ENCODE data around the gene RIMBP2.

The RIMBP2 gene

GRCh38 chr12:130419116-130419515 lies 297.0 kb downstream of the RIMBP2 start:
- Histone ChIP-seq H3K27me3 (ENCODE audit: insufficient read depth, low read length) (no peaks in the 10 kb centered on the region), H3K79me2 (ENCODE audit: insufficient read depth, low read length) (no peaks in the 10 kb centered on the region), H3K4me1 (ENCODE audit: insufficient read depth, low read length, severe bottlenecking) (no peaks in the 10 kb centered on the region), H3K4me3 (ENCODE audit: low read depth, low read length, poor library complexity, severe bottlenecking) (no peak overlapping the region), H2AFZ (ENCODE audit: low read length) (no peak overlapping the region), H4K20me1 (ENCODE audit: insufficient read depth, low read length) (no peaks in the 10 kb centered on the region), H3K9ac (ENCODE audit: low read length) (no peak overlapping the region), H3K4me2 (ENCODE audit: low read length) (no peak overlapping the region), H3F3A (ENCODE audit: insufficient read depth, low read length) (no peaks in the 10 kb centered on the region), H3K9me3 (ENCODE audit: low read length) (no peaks in the 10 kb centered on the region), H3K27ac (ENCODE audit: low read depth, low read length, poor library complexity, severe bottlenecking) (no peak overlapping the region), H3K36me3 (ENCODE audit: insufficient read depth, low read length) (no peaks in the 10 kb centered on the region), H3K9me2 (ENCODE audit: low read depth, low read length) (no peaks in the 10 kb centered on the region)
- TF ChIP-seq EZH2 (IDR thresholded peaks at IDR 0.05; ENCODE audit: borderline replicate concordance, low read length) (no peak), CTCF (IDR thresholded peaks at IDR 0.05; ENCODE audit: low read length) (no peak)

GRCh38 chr12:130418251-130418650 lies 297.8 kb downstream of the RIMBP2 start:
- Histone ChIP-seq H3K4me2 (ENCODE audit: low read length) (no peak overlapping the region), H2AFZ (ENCODE audit: low read length) (no peak overlapping the region), H3K9ac (ENCODE audit: low read length) (no peak overlapping the region), H3K9me3 (ENCODE audit: low read length) (no peaks in the 10 kb centered on the region), H3K79me2 (ENCODE audit: insufficient read depth, low read length) (no peaks in the 10 kb centered on the region), H3K4me1 (ENCODE audit: insufficient read depth, low read length, severe bottlenecking) (no peaks in the 10 kb centered on the region), H3F3A (ENCODE audit: insufficient read depth, low read length) (no peaks in the 10 kb centered on the region), H3K4me3 (ENCODE audit: low read depth, low read length, poor library complexity, severe bottlenecking) (no peak overlapping the region), H3K27me3 (ENCODE audit: insufficient read depth, low read length) (no peaks in the 10 kb centered on the region), H3K27ac (ENCODE audit: low read depth, low read length, poor library complexity, severe bottlenecking) (no peak overlapping the region), H3K9me2 (ENCODE audit: low read depth, low read length) (no peaks in the 10 kb centered on the region), H4K20me1 (ENCODE audit: insufficient read depth, low read length) (no peaks in the 10 kb centered on the region), H3K36me3 (ENCODE audit: insufficient read depth, low read length) (no peaks in the 10 kb centered on the region)
- TF ChIP-seq EZH2 (IDR thresholded peaks at IDR 0.05; ENCODE audit: borderline replicate concordance, low read length) (no peak), CTCF (IDR thresholded peaks at IDR 0.05; ENCODE audit: low read length) (no peak)

GRCh38 chr12:130414381-130414780 lies 301.7 kb downstream of the RIMBP2 start:
- Histone ChIP-seq H3K27ac (ENCODE audit: low read depth, low read length, poor library complexity, severe bottlenecking) (no peak overlapping the region), H3K9me3 (ENCODE audit: low read length) (no peaks in the 10 kb centered on the region), H3K27me3 (ENCODE audit: insufficient read depth, low read length) (no peaks in the 10 kb centered on the region), H3K4me3 (ENCODE audit: low read depth, low read length, poor library complexity, severe bottlenecking) (no peak overlapping the region), H3K9ac (ENCODE audit: low read length) (no peak overlapping the region), H4K20me1 (ENCODE audit: insufficient read depth, low read length) (no peaks in the 10 kb centered on the region), H3K4me2 (ENCODE audit: low read length) (no peak overlapping the region), H3F3A (ENCODE audit: insufficient read depth, low read length) (no peaks in the 10 kb centered on the region), H3K4me1 (ENCODE audit: insufficient read depth, low read length, severe bottlenecking) (no peaks in the 10 kb centered on the region), H2AFZ (ENCODE audit: low read length) (no peak overlapping the region), H3K9me2 (ENCODE audit: low read depth, low read length) (no peaks in the 10 kb centered on the region), H3K36me3 (ENCODE audit: insufficient read depth, low read length) (no peaks in the 10 kb centered on the region), H3K79me2 (ENCODE audit: insufficient read depth, low read length) (no peaks in the 10 kb centered on the region)
- TF ChIP-seq EZH2 (IDR thresholded peaks at IDR 0.05; ENCODE audit: borderline replicate concordance, low read length) (no peak), CTCF (IDR thresholded peaks at IDR 0.05; ENCODE audit: low read length) (no peak)
